Measurements from ENCODE around the gene HOXB2.

The HOXB2 gene

DNA sequence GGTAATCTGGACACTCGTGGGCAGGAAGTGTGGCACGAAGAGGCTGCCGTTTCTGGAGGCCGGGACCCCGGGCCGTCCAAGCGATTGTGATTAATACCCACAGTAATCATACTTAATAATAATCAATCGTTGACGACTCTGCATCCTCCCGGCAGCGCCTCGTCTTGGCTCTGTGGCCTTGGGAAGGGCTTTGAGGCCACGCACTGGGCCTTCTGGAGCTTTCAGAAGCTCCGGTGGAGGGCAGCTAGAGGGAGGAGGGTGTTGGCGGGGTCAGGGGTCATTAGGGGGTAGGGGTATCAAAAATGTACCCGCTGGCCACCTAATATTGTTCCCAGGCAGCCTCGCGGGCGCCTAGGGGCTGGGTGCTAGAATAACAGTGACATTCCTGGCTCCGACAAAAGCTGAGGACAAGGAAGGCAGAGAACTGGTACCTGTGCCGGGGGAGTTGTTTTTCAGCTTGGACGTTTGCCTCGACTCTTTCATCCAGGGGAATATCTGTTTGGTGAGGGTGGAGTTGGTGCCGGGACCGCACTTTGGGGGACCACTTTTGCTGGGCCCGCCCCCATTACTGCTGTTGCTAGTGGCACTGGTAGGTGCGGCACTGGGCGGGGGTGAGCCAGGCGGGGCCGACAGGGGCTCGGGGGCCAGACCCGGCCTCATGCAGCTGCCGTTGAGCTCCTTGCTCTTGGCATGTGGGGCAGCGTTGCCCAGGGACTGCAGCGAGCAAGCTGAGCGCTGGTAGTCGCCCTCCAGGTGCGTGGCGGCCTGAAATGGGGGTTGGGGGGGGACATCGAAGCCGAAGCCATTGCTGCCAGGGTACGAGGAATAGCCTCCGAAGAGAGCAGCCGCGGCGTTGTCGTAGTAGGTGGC is 6.9 kb upstream of the HOXB2 start:
- no peak for DNase-seq

- no peak for DNase-seq
Observed at GRCh38 chr17:48551214-48551555, 6.3 kb upstream of the HOXB2 start.

- no peak for DNase-seq
Observed at GRCh38 chr17:48550502-48551213, 5.7 kb upstream of the HOXB2 start.

DNA sequence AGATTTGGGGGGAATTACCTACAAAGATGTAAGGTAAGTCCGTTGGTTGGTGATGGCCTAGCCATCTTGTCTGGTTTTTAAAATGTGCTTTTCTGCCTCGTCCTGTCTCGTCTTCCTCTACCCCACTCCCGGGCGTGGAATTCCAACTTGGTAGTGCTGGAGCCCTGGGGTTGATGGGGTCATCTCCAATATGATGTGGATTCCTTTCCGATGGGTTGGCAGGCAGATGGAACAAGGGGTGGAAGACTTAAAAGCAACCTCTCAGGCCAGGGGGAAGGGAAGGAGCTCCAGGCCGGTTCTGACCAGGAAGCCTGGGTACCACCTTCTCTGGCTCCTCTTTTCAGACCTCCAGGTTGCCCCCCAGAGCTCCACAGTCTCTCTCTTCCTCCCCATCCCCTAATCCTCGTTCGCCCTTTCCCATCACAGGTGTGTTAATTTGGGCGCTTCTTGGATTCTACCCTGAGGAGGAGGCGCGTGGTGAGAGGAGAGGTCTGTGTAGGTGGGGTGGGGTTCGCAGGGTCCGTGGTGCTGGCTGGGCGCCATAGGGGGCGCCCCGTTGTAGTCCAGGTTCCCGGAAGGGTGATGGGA is 5.1 kb upstream of the HOXB2 start:
- no peak for DNase-seq

DNA sequence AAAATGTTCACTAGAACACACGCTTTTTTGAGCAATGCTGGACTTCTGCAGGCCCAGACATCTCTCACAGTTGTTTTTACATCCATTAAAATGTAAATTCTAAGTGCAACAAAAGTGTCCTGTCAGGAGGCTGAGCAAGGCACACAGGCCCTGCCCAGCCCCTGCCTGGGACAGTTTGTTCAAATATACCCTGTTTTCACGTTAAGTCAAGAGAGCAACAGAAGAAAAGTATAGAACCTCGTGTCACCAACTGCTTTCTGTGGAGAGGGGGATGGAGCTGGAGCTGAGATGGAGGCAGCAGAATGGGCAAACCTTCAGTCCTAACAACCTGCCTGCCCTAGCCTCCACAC is 4.3 kb upstream of the HOXB2 start:
- no peak for DNase-seq

GRCh38 chr17:48548523-48549280 is 3.8 kb upstream of the HOXB2 start:
- DNase-seq, result no peak

- no peak for DNase-seq
Observed at GRCh38 chr17:48547808-48548522, 3.1 kb upstream of the HOXB2 start.

DNA sequence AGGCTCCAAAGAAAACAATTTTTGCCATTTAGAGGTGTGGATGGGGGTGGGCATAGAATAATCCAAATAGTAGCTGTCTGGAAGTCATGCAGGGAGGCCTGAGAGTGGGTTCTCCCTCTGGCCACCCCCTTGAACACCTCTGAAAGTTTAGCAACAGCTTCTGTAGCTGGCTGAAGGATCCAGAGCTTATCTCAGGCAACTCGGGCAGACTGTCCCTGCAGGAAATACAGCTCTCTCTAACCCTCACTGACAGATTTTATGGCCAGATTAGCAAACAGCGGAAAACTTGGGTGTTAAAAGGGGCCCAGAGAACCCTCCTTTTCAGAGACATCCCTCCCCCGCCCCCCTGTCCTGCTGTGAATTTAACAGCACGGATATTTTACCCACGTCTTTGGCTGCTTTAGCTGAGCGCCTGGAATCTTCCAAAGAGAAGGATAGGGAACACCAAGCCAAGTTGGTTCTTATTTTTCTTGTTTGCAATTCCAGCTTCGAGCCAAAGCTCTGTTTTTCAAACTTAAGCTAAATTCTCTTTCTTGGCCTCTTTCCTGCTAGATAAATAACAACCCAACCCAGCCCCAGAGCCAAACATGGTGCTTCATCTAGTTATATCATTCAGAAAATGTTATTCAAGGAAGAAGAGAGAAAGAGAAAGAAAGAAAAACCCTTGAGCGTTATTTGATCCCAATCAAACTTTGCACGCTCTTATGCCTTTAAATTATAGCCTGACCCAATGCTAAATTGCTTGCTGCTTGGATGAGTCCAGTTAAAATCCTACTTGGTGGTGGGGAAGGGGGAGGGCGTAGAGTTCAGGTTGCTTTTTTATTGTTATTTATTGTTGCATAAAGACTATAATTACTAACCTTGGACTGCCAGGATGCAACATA is 2.3 kb upstream of the HOXB2 start:
- DNase-seq, result no peak

DNA sequence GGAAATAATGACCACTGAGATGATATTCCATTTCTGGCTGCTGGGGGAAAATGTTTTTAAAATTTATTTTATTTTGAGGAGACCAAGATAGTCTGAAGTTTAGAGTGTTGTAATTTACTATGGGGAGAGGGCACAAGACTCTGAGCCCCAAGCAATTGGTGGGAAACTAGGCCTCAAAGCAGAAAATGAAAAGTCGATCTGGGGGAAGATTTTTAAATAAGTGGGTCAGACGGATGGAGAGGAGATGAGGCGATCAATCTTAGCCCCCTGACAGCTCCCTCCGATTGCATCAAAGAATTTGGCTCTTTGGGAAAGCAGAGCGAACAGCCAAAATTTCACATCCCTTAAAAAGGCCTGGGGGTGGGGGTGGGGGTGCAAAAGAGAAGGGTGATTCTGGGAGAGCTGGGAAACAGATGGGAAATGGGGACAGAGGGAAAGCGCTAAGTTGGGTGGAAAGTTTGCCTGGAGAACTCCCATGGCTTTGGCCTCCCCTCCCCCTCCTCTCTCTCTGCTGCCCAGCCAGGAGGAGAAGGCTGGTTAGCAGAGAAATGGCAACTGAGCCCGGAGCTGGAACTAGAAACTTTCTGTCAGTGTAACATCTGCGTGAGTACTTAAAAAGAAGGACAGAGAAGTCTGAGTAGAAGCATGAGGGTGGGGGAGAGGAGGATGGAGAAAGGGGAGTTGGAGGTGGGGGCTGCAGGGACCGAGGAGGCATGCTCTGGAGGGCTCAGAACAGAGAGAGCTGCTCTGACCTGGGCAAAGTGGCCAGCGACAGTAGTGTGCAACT is 1.4 kb upstream of the HOXB2 start:
- no peak for DNase-seq

GRCh38 chr17:48545539-48545938 is 630 bp upstream of the HOXB2 start:
- no peak for DNase-seq

- DNase-seq, result no peak
Observed at GRCh38 chr17:48544349-48545021, 424 bp downstream of the HOXB2 start.

DNA sequence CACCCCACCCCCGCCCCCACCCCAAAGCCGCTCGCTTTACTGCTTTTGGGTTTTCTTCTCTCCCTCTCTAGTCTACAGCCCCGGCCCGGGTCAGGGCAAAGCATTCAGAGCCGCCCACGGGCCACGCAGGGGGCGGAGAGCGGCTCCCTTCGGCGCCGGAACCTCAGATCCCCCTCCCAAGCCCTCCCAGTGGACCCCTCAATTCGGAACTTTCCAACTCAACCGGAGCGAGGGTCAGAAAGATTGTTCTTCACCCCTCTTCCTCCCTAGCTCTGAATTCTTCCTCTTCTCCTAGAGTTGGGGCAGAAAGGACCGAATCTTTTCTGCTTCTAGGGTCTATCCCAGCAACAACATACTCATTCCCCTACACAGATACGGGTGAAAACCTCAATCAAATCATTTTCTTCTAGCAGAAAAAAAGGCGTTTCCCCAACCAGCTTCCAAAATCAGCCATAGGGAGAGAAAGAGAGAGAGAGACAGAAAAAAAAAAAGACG is 1.0 kb downstream of the HOXB2 start:
- DNase-seq, result no peak

DNA sequence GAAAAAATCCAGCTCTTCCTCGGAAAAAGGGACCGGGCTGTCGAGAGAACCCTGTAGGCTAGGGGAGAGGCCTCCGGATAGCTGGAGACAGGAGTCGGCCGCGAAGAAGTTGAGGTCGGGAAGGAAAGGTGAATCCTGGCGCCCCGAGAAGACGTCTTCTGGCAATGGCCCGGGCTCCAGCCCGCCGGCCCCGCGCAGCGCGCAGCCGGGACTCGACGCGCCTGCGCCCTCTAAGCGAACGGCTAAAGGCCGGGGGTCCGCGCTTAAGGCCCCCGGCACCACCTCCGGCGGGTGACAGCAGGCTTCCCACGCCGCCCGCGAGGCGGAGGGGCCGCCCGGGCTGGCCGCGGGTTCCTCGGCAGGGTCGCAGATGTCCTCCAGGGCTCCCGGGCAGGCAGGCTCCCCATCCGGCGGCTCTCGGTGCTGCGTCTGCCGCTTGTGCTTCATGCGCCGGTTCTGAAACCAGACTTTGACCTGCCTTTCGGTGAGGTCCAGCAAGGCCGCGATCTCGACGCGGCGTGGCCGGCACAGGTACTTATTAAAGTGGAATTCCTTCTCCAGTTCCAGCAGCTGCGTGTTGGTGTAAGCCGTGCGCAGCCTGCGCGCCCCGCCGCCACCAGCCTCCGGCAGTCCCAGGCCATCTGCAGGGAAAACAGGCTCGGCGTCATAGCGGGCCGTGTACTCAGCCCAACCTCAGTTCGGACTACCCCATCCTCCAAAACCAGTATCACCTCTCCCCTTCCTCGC is 1.6 kb downstream of the HOXB2 start:
- no peak for DNase-seq

DNA sequence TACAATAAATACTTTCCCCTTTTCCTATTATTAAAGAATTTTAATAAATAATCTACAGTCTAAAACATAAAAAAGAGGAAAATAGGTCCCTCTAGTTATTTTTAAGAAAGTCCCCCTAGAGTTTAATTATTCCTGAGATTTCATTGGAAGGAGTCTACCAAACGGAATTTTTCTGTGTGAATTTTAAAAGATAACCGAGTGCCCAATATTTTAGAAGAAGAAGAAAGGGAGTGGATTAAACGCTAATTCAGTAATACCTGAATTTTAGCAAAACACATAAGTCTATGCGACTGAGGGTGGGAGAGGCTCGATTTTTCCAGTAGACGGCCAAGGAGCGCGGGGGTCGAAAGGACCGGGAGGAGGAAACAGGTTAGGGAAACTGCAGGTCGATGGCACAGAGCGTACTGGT is 2.2 kb downstream of the HOXB2 start:
- no peak for DNase-seq

DNA sequence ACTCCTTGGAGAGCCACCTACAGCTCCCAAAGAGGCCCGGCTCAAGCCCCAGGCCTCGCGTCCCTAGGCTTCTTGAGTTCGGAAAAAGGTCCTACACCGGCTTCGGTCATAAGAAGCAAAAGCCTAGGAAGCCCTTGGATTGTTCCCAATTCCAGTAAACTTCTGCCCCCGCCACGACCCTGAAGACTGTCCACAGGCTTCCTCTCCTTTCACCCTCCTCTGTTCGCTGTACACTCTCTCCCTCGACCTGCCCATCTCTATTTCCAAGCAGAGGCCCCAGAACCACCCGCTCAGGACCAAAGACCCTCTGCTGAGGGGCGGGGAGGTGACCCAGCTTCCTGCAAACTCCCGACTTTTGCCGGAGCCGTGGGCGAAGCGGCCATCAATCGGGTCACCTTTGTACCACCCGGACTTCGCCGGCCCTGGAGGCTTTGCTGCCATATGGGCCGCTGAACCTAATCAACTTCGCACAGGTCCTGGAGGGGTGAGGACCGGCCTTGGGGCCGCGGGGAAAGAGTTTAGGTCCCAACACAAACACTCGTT is 2.7 kb downstream of the HOXB2 start:
- DNase-seq, result no peak

GRCh38 chr17:48541577-48542113 is 3.3 kb downstream of the HOXB2 start:
- no peak for DNase-seq

DNA sequence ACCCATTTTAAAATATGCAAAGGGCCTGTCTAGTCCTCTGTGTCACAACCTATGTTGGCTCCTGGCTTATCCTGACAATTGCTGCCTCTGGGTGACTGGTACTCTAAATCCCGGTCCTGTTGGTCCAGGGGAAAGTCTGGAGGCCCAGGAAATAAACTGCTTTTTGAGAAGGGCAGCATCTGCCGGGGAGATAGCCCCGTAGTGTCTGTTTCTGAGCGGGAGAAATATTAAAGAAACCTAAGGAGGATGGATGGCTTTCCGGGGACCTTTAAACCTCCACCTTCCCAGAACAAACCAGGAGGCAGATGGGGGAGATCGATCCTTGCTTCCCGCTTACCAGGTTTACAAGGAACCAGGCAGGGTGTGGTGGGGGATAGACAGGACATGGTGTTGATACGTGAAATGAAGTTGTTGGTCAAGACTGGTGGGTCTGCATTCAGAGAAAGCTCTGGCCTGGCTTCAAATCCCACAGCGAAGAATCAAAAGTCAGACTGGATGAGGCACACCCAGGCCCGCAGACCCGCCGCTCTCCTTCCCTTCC is 3.8 kb downstream of the HOXB2 start:
- DNase-seq, result no peak

DNA sequence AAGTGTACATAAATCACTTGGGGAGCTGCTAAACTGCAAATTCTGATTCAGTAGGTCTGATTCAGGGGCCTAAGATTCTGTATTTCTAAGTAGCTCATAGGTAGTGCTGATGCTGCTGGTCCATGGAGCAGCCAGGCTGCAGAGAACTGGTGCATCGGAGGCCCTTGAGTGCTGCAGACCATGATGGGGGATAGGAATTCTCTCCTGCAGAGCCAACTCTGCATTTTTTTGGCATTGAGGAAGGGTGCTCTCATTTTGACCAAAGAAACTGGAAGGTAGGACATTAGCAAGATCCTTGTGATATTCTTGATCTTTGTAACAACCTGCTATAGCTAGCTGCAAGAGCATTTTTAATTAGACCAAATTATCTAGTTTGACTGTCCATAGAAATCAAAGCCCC is 4.7 kb downstream of the HOXB2 start:
- DNase-seq, result no peak
